Right lobe of liver (tissue), 6 donors: ENCODE data around the gene OXCT1. TPM values are rescaled to one million over a fixed set of nuclear protein-coding genes. Genes with fewer than 3 reads are reported as not detected.

Source experiments
- ATAC-seq, 4 donors: fragments of 200-7000 bp; cut with Tn5 transposase; one replicate each; pipeline ENCODE4 v1.9.1; 2020; ENCODE audit warnings: mild to moderate bottlenecking in 4 of 4, moderate library complexity in 4 of 4
- DNase-seq, 3 donors: peaks; one replicate each; pipeline ENCODE4 v3.0.0-alpha.2; 2020
- H3K27ac ChIP-seq, 3 donors: fragments of 200-600 bp; one replicate each; pipeline ENCODE4 v1.8.0; 2022
- H3K27me3 ChIP-seq, 2 donors: fragments of 200-600 bp; one replicate each; pipeline ENCODE4 v1.8.0; 2022
- H3K36me3 ChIP-seq, 4 donors: fragments of 200-600 bp; sonication (generic) in 1 of 4; one replicate each; pipeline versions ENCODE4 v1.5.1 to v1.8.0; 2017 to 2022; ENCODE audit warnings: control low read depth in 1 of 4
- H3K4me1 ChIP-seq, 4 donors: fragments of 200-600 bp; sonication (generic) in 1 of 4; one replicate each; pipeline versions ENCODE4 v1.5.1 to v1.8.0; 2017 to 2022; ENCODE audit warnings: control low read depth in 1 of 4
- H3K4me3 ChIP-seq, 3 donors: fragments of 200-600 bp; one replicate each; pipeline ENCODE4 v1.8.0; 2022
- H3K9me3 ChIP-seq, 4 donors: fragments of 200-600 bp; sonication (generic) in 1 of 4; one replicate each; pipeline versions ENCODE4 v1.5.1 to v1.8.0; 2017 to 2022; ENCODE audit warnings: control low read depth in 1 of 4
- CTCF ChIP-seq, 4 donors: fragments of 200-600 bp in 3 of 4; fragments of 450-650 bp in 1 of 4; IDR thresholded peaks; one replicate each; pipeline versions ENCODE4 v1.5.1 to v1.8.0; 2016 to 2022; ENCODE audit warnings: antibody characterized with exemption in 4 of 4, mild to moderate bottlenecking in 2 of 4
- POLR2A ChIP-seq: fragments of 450-650 bp; IDR thresholded peaks from one replicate; pipeline ENCODE4 v1.6.1; 2017; ENCODE audit warnings: antibody characterized with exemption, mild to moderate bottlenecking
- WGBS: methylation state at CpG from one replicate; pipeline ENCODE4 v1.1.6; 2018; ENCODE audit warnings: low coverage, low lambda C conversion rate; ENCODE audit not compliant: insufficient coverage; ENCODE audit errors: missing lambda C conversion rate; 5-methylcytosine and 5-hydroxymethylcytosine counted together
- intact Hi-C, 2 donors: fragments of 100-400 bp; cut with DNase I; formaldehyde crosslinking; loops; one replicate each; pipeline versions ENCODE4 v1.11.2 to v1.14.1; 2022
- total RNA-seq, 6 experiments: library from RNA; depleted of rRNA in 2 of 6; stranded (reverse); fragments of >200 nt in 2 of 6; fragmentation: NEBNext Ultra II Directional in 3 of 6; extraction: Animal tissue kit (Norgen Biotek cat#: 25700) in 3 of 6; gene quantifications; one replicate each; pipeline versions ENCODE4 v1.1.0 to v1.2.4, GENCODE V29; 2016 to 2023
- donor health status: DM: no; HTN: yes; CAD: no.
- donor health status: DM: no; HTN: no; CAD: no.
- donor health status: DM: no; HTN: no; CAD: no.
- donor health status: DM: no; HTN: yes; CAD: no.
- donor health status: DM: no; HTN: yes; CAD: no.

Gene OXCT1
- total RNA-seq, 6 experiments from 2014 or later, result 0.24 to 0.75 (median 0.61) TPM

GRCh38 chr5:41876678-41877077 lies 6.5 kb upstream of the OXCT1 start:
- Histone ChIP-seq H3K27me3 (no peaks in the 10 kb centered on the region), H3K36me3 (no peaks in the 10 kb centered on the region), H3K9me3 (no peaks in the 10 kb centered on the region), H3K4me3 (no peak overlapping the region), H3K27ac (no peak overlapping the region), H3K4me1 (peaks cover 0 to 3% (median 0%) of the 10 kb centered on the region in 4 donors)
- ATAC-seq (no peak), DNase-seq (no peak)
- intact Hi-C loops, result no loop called here
- TF ChIP-seq CTCF (IDR thresholded peaks at IDR 0.05), result no peak
- WGBS, result 42% methylated on average over 2 of the region's 2 CpGs

GRCh38 chr5:41875121-41875520 lies 4.9 kb upstream of the OXCT1 start:
- TF ChIP-seq POLR2A (no peak), CTCF (IDR thresholded peaks at IDR 0.05) (no peak)
- no peak for ATAC-seq
- Histone ChIP-seq H3K36me3 (no peaks in the 10 kb centered on the region), H3K4me3 (no peak overlapping the region), H3K27ac (no peak overlapping the region), H3K9me3 (no peaks in the 10 kb centered on the region), H3K4me1 (peaks cover 0 to 10% (median 0%) of the 10 kb centered on the region in 4 donors), H3K27me3 (peaks cover 0 to 5% of the 10 kb centered on the region in 2 donors)
- intact Hi-C loops, result no loop called here
- DNase-seq, result no peak

GRCh38 chr5:41874512-41875060 lies 4.4 kb upstream of the OXCT1 start:
- H3K27me3 ChIP-seq, result peaks cover 0 to 5% of the 10 kb centered on the region in 2 donors
- no peak overlapping the region for H3K4me3 ChIP-seq
- DNase-seq (no peak), ATAC-seq (no peak)
- peaks cover 0 to 13% (median 0%) of the 10 kb centered on the region in 4 donors for H3K4me1 ChIP-seq
- intact Hi-C loops, result no loop called here
- no peaks in the 10 kb centered on the region for H3K9me3 ChIP-seq
- H3K36me3 ChIP-seq, result no peaks in the 10 kb centered on the region
- H3K27ac ChIP-seq, result no peak overlapping the region
- TF ChIP-seq CTCF (IDR thresholded peaks at IDR 0.05), result no peak
- no peak for TF ChIP-seq POLR2A

GRCh38 chr5:41871852-41872251 lies 1.6 kb upstream of the OXCT1 start:
- intact Hi-C loops, result no loop called here
- DNase-seq (peak in 1 of 3 donors; percentile 61), ATAC-seq (peak in 1 of 4 donors; percentile 7)
- Histone ChIP-seq H3K27ac (no peak overlapping the region), H3K27me3 (peaks cover 0 to 5% of the 10 kb centered on the region in 2 donors), H3K36me3 (no peaks in the 10 kb centered on the region), H3K4me1 (peaks cover 0 to 11% (median 0%) of the 10 kb centered on the region in 4 donors), H3K4me3 (no peak overlapping the region), H3K9me3 (no peaks in the 10 kb centered on the region)
- WGBS, result 37% methylated on average over 2 of the region's 2 CpGs
- TF ChIP-seq CTCF (IDR thresholded peaks at IDR 0.05), result no peak
- TF ChIP-seq POLR2A, result no peak

GRCh38 chr5:41870627-41871048 lies 413 bp upstream of the OXCT1 start:
- Histone ChIP-seq H3K36me3 (no peaks in the 10 kb centered on the region), H3K4me1 (peaks cover 0 to 11% (median 0%) of the 10 kb centered on the region in 4 donors), H3K27ac (peak overlapping the region in 1 of 3 donors; percentile 37), H3K4me3 (peak overlapping the region; percentile 38 to 55 (median 51)), H3K9me3 (no peaks in the 10 kb centered on the region), H3K27me3 (peaks cover 0 to 5% of the 10 kb centered on the region in 2 donors)
- TF ChIP-seq POLR2A, result no peak
- TF ChIP-seq CTCF (IDR thresholded peaks at IDR 0.05), result no peak
- intact Hi-C loops, result no loop called here
- no peak for ATAC-seq
- DNase-seq, result no peak
- WGBS, result 11% methylated on average over 13 of the region's 16 CpGs
